ENCODE data around the gene BSDC1.

The BSDC1 gene

DNA sequence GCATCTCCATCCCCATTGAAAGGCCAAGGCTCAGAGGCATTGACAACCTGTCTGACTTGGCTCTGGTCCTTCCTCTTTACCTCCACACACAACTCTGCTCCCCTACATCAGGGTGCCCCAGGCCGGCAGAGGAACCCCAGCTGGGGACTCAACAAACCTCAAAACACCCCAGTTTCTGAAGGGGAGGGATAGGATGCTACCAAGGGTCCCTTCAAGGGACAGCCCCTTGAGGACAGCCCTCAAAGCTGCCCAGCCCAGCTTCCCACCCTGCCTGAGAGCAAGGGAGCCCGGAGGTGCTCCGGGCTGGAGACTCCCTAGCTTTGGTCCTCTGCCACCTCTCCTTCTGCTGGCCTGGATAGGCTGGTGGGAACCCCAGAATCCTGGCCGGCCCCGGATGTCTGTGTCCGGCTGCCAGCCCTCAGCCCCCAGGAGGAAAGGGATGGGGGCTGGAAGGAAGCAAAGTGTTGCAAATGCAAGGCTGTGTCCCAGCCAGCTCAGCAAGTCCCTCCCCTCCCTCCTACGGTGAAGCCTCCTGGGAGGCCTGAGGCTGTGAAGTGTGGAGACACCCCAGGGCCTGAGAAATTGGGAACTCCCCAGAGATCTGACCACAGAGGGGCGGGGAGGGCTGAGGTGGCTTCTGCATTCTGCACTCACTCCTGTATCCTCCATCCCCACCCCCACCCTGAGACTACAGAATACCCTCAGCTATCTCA lies 57.1 kb downstream of the BSDC1 start:
- DNase-seq (ENCODE audit: low spot score), result peak; percentile 54

DNA sequence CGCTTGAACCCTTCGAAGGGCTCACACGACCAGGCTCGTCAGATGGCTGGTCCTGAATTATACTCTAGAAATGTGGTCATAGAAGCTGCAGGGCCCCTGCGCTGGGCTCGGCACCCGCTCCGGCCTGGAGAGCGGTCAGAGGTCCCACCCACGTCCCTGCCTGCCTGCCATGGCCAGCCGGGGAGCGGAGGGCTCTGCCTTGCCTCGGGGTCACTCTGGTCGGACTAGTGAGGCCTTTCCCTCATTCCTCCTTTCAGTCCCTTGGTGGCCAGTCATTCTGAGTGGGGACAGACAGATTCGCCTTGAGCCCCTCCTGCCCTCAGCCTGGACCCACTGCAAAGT lies 57.7 kb downstream of the BSDC1 start:
- peak; percentile 43 for DNase-seq (ENCODE audit: low spot score)

DNA sequence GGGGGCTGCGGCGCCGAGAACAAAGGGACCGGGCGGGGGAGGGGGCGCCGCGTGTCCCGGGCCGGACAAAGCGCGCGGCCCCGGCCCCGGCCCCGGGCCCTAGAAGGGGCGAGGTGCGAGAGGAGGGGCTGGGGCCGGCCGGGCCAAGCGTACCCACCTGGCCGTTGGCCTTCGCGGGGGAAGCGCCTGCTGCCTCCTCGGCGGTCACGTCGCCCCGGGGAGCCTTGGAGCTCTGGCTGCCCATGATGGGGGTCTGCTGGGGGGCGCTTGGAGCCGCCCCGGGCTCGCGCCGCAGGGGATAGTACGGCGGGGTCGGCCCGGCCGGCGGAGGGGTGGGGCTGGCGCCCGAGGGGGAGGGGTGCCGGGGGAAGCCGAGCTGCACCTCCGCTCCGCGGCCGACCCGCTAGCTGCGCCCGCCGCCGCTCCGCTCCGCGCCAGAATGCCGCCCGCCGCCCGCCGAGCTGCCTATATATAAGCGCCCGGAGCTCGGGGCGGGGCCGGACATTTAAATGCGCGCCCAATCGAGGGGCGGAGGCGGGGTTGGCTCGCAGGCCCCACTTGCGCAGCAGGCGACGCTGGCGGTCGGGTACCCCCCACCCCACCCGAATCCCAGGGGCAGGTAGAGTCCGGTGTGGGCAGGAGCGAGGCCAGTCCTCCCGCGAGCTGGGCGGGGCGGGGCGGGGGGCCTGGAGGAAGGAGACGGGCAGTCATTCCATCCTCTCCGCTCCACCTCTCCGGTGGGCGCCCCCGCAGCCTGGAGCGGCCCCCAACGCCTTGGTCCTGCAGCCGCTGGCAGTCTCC lies 58.3 kb downstream of the BSDC1 start, which contains the start of gene MARCKSL1:
TSS of gene MARCKSL1 (minus strand) at position 444 of the 801 bp plus-strand sequence. CDS start at position 244, 200 bp downstream.
- peak; percentile 89 for DNase-seq (ENCODE audit: low spot score)

DNA sequence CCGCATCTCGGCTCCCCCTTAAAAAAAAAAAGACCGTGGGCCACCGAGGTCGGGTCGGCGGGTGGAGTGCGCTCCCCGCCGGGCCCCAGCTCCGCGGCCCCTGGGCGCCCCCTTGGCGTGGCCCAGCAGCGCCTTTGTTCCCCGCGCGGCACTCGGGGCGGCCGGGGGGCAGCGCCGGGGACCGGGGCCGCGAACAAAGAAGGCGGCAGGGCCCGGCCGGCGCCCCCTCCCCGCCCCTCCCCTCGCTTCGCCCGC lies 58.8 kb downstream of the BSDC1 start:
- DNase-seq (ENCODE audit: low spot score), result no peak

DNA sequence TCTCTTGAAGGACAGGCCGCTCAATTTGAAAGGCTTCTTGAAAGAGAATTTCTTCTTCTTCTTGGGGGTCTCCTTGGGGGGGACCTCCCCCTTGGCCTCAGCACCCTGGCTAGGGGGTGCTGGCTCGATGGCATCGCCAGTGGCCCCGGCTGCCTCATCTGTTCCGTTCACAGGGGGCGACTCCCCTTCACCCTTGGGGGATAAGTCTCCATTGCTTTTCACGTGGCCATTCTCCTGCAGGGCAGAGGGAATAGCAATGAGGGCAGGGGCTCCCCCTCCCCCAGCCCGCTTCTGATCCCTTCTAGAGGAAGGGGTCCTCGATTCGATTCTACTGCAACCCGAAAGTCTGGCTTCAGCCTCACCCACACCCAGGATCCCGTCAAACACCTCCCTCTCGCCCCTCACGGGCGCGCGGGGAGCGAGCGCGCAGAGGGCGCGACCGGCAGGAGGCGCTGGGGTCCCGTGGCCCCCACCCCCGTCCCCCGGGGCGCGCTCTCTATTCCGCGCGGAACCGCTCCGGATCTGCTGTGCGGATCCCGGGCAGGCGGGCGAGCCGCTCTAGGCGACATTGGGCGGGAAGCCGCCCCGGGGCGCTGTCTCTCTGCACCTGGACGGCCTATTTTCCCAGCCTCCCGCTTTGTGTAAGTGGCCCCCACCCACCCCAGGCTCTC lies 59.2 kb downstream of the BSDC1 start:
- DNase-seq (ENCODE audit: low spot score), result peak; percentile 47

DNA sequence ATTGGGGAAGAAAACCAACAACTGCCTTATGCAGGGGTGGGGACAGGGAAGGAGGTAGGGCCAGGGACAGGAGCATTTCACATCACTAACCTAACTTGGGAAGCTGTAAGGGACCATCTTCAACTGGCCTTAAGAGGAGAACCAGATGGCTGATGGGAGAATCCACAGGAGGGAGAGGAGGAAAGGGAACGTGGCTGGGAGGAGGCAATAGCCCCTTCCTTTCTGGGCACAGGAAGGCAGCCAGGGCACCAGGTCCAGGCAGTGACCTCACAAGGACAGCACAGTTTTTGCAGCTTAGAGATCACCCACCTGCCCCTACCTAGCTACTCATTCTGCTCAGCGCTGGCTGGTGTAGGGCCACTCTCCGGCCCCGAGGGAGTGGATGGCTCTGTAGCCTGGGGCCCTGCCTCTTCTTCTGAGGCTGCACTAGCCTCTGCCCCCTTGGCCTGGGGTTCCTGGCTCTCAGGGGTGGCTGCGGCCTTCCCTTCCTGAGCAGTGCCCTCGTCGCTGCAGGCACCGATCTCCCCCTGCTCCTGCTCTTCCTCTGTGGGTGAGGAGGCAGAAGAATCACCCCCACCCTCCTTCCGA lies 59.9 kb downstream of the BSDC1 start:
- no peak for DNase-seq (ENCODE audit: low spot score)

DNA sequence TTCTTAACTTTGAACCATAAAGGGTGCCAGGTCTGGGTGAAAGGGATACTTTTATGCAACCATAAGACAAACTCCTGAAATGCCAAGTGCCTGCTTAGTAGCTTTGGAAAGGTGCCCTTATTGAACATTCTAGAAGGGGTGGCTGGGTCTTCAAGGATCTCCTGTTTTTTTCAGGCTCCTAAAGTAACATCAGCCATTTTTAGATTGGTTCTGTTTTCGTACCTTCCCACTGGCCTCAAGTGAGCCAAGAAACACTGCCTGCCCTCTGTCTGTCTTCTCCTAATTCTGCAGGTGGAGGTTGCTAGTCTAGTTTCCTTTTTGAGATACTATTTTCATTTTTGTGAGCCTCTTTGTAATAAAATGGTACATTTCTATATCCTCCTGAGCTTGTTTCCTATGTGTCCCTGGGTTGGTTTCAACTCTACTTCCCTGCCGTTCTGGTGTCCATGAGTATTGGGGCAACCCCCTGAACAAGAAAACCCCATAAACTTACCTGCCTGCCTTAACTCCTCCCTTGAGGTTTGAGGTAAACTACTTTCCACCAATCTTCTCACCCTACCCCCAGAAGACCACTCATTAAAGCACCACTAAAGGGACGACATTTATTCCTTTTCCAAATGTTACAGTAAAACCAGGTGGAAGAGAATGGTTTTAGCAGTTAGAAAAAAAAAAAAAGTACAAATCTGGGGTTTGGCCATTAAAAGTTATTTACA lies 60.8 kb downstream of the BSDC1 start:
- DNase-seq (ENCODE audit: low spot score), result no peak

DNA sequence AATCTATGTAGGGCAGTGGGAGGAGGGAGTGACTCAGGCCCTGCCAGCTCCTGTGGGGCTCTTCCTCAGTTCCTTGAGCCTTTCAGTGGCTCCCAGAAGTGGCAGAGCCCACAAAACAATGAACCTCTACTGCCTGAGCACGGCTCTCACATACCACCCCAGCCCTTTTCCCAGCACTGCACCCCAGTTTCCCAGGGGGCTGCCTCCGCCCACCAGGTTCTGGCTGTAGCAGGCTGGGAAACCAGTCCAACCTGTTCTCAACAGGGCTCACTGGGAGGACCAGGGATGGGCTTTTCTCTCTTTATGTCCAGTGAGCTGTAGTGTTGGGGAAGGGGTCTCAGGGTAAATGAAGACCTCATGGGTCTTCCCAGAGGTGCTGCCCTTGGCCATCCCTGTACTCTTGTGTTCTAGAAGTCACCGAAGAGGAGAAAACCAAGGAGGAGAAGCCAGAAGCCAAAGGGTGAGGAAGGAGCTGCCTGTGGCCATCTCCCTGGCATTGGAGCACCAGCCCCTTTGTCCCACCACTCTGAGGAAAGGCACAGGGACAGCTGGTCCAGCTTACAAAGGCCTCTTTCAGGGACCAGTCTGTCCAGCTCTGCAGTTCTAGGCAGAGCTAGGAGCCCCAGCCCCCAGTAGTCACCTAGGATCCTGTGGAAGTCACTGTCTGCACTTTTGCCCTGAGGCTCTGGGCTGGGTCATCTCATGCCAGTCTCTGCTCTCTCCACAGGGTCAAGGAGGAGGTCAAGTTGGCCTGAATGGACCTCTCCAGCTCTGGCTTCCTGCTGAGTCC lies 61.8 kb downstream of the BSDC1 start:
- DNase-seq (ENCODE audit: low spot score), result peak; percentile 82

DNA sequence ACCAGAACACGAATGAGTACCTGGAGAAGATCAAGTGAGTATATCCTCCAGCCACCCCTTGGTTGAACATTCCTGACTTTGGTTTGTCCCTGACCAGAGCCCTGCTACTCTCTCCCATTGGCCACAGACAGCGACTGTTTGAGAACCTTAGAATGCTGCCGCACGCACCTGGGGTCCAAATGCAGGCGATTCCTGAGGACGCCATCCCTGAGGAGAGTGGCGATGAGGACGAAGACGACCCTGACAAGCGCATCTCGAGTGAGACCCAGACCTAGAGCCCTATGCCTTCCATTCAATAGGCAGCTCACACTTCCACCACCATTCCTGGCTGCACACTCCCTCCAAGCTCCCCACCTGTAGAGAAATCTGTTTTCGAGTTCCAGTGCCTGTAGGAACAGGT lies 62.7 kb downstream of the BSDC1 start:
- DNase-seq (ENCODE audit: low spot score), result no peak

DNA sequence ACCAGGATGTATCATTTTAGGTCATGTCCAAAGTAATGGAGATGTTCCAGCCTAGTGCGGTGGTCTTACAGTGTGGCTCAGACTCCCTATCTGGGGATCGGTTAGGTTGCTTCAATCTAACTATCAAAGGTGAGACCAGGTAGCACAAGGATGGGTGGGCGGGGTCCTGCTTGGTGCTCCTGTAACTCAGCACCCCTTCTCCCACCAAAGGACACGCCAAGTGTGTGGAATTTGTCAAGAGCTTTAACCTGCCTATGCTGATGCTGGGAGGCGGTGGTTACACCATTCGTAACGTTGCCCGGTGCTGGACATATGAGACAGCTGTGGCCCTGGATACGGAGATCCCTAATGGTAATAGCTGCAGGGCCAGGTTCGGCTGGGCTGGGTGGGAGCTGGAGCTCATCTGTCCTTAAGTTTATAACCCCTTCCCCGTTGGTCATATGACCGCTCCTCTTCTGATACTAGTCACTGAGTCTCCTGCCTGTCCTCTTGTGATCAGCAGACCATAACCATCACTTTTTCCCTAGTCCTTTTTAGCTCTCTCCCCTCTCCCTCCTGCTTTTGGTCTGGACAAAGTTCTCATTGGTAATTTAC lies 63.6 kb downstream of the BSDC1 start:
- DNase-seq (ENCODE audit: low spot score), result no peak

DNA sequence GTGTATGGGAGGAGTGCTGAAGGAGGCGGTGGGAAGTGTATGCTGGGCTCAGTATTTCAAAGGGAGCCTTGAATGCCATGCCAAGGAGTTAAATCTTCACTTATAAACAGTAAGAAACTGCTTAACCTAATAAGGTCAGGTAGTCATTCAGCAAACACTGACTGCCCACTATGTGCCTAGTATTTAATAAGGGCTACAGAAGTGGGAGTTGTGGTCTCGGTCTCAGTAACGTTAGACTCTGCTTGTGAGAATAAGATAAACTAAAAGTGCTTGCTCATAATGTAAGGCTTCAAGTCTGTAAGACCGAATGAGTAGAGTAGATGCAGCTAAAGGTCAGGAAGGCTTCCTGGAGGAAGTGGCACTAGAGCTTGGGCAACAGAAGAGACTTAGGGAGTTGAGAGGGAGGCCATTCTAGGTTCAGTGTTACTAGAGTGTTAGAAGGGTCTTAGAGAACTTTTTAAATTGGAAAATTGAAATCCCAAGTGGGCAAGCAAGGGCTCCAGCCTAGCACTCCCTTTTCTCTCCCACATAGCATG lies 64.2 kb downstream of the BSDC1 start:
- DNase-seq (ENCODE audit: low spot score), result no peak

DNA sequence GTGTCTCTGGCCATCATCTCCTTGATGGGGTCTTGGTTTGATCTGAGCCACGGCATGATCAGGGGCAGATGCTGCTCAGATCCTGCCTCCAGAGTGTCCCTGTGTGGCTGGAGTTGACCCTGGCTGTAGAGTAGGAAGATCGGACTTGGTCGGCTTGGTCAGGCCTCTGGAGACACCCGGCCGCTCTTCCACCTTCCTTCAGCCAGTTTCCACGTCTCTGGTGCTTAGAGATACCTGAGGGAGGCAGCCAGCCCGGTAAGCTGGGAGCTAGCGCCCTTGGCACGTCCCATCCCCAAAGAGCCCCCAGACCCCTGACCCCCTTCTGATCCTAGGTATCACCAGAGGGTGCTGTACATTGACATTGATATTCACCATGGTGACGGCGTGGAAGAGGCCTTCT lies 67.0 kb downstream of the BSDC1 start:
- DNase-seq (ENCODE audit: low spot score), result no peak

DNA sequence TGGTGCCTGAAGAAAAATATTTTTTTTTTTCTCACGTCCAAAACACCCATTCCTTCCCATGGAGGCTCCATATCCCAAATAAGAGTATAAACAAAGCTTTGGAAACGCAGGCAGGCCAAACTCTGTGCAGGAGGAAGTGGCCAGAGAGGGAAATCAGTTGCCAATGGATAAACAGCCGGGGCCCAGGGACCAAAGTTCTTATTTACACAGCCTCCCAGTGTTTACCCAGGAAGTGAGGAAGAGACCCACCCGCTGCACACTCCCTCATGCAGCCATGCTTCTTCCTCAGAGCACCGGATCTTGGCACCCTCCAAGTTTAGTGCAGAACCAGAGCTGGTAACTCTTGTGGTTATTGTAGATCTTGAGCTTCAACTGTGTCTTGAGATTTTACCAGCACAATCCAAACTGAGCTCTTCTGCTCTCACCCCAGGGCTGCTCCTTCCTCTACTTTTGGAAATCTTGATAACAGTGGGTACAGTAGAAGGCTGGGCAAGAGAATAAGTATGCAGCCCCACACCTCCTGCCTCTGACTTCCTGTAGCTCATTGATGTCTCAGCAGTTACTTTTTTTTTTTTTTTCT lies 72.4 kb downstream of the BSDC1 start:
- DNase-seq (ENCODE audit: low spot score), result no peak

DNA sequence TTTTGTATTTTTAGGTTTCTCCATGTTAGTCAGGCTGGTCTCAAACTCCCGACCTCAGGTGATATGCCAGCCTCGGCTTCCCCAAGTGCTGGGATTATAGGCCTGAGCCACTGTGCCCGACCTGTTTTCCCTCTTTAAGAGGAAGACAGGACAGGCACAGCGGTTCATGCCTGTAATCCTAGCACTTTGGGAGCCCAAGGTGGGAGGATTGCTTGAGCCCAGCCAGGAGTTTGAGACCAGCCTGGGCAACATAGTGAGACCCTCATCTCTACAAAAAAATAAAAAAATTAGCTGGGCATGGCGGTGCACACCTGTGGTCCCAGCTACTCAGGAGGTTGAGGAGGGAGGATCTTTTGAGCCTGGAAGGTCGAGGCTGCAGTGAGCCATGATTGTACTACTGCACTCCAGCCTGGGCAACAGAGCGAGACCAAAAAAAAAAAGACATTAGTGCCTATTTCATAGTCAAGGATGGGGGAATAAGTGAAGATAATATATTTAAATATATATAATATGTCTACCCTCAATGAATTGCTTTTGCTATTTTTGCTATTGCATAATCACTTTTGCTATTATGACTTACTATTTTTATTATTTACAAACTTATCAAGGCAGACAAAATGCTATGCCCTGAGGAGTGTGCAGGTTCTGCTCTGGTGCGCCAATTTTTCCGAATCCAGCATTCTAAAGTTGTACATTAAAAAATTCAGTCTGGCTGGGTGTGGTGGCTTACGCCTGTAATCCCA lies 75.9 kb downstream of the BSDC1 start:
- no peak for DNase-seq (ENCODE audit: low spot score)

DNA sequence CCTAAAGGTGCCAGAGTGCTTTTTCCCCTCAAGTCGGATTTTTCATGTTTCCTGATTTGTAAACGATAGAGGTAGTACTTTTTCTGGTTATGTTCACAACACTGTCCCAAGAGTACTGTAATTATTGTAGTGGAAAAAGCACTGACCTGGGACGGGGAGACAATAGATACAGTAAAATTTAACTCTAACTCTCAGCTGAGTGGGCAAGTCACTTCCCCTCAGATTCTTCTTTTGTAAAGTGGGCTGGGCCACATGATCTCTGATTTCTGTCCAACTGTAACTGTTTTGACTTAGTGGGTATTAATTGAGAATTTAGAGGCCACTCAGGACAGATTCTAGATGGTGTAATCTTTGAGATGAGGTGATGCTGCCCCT lies 77.4 kb downstream of the BSDC1 start:
- DNase-seq (ENCODE audit: low spot score), result no peak
